Spleen (tissue), 11 donors: ENCODE measurements around the gene MYO19. TPM values are rescaled to one million over a fixed set of nuclear protein-coding genes. Genes with fewer than 3 reads are reported as not detected.

Experiments
- DNase-seq: peaks from one replicate; pipeline ENCODE4 v3.0.0-alpha.2; 2020
- H3K27ac ChIP-seq, 8 donors: fragments of 200-600 bp; sonication (generic) in 7 of 8; 1 replicate in 4 of 8; 2 replicates in 4 of 8; pipeline versions ENCODE4 v1.5.0 to v1.8.0; 2016 to 2021; ENCODE audit warnings: inconsistent platforms in 4 of 8, mild to moderate bottlenecking in 4 of 8, moderate library complexity in 1 of 8
- H3K27me3 ChIP-seq, 7 donors: fragments of 200-600 bp; sonication (generic) in 6 of 7; replicated peaks in 1 of 7; 1 replicate in 4 of 7; 2 replicates in 3 of 7; pipeline versions ENCODE4 v1.5.0 to v1.8.0; 2016 to 2021; ENCODE audit warnings: inconsistent platforms in 3 of 7, mild to moderate bottlenecking in 1 of 7
- H3K36me3 ChIP-seq, 6 donors: fragments of 200-600 bp; sonication (generic) in 5 of 6; 1 replicate in 4 of 6; 2 replicates in 2 of 6; pipeline versions ENCODE4 v1.5.0 to v1.8.0; 2016 to 2021; ENCODE audit warnings: inconsistent platforms in 2 of 6
- H3K4me1 ChIP-seq, 6 donors: fragments of 200-600 bp; sonication (generic) in 5 of 6; 1 replicate in 3 of 6; 2 replicates in 3 of 6; pipeline versions ENCODE4 v1.5.0 to v1.8.0; 2016 to 2021; ENCODE audit warnings: inconsistent platforms in 3 of 6
- H3K4me3 ChIP-seq, 8 donors: fragments of 200-600 bp; sonication (generic) in 7 of 8; 1 replicate in 4 of 8; 2 replicates in 4 of 8; pipeline versions ENCODE4 v1.5.0 to v1.8.0; 2016 to 2021; ENCODE audit warnings: inconsistent platforms in 4 of 8, mild to moderate bottlenecking in 4 of 8, moderate library complexity in 2 of 8
- H3K9me3 ChIP-seq, 8 donors: fragments of 200-600 bp; sonication (generic) in 7 of 8; 1 replicate in 4 of 8; 2 replicates in 4 of 8; pipeline versions ENCODE4 v1.5.0 to v1.8.0; 2016 to 2021; ENCODE audit warnings: inconsistent platforms in 4 of 8
- CTCF ChIP-seq, 11 experiments: fragments of 200-600 bp in 7 of 11; fragments of 450-650 bp in 4 of 11; sonication (generic) in 4 of 11; IDR thresholded peaks in 8 of 11; conservative IDR thresholded peaks in 3 of 11; 1 replicate in 7 of 11; 2 replicates in 4 of 11; pipeline versions ENCODE4 v1.4.0 to v1.8.0; 2016 to 2021; ENCODE audit warnings: antibody characterized with exemption in 11 of 11, inconsistent platforms in 4 of 11, mild to moderate bottlenecking in 1 of 11
- POLR2A ChIP-seq, 3 donors: fragments of 450-650 bp; IDR thresholded peaks; one replicate each; pipeline ENCODE4 v1.5.1; 2017; ENCODE audit warnings: antibody characterized with exemption in 3 of 3, mild to moderate bottlenecking in 1 of 3
- POLR2AphosphoS5 ChIP-seq, 3 donors: sonication (generic); formaldehyde crosslinking; IDR thresholded peaks; one replicate each; pipeline ENCODE4 v1.5.1; 2017; ENCODE audit warnings: antibody characterized with exemption in 3 of 3
- WGBS, 5 donors: extraction: QIAGEN DNeasy Blood & Tissue Kit in 3 of 5; methylation state at CpG; one replicate each; pipeline versions ENCODE4 v1.1.5 to v1.1.7; 2013 to 2018; 5-methylcytosine and 5-hydroxymethylcytosine counted together
- intact Hi-C: fragments of 100-400 bp; cut with DNase I; formaldehyde crosslinking; loops from one replicate; pipeline ENCODE4 v1.15.0; 2023; ENCODE audit warnings: low total_unique reads
- polyA plus RNA-seq, 3 donors: library from polyadenylated mRNA; stranded (reverse); fragments of 200-250 nt; gene quantifications; one replicate each; pipeline ENCODE4 v1.2.1, GENCODE V29; 2013
- total RNA-seq, 7 donors: library from RNA; depleted of rRNA in 3 of 7; stranded (reverse); fragments of >200 nt in 3 of 7; fragmentation: NEBNext Ultra II Directional in 4 of 7; extraction: Animal tissue kit (Norgen Biotek cat#: 25700) in 4 of 7; gene quantifications; one replicate each; pipeline versions ENCODE4 v1.1.0 to v1.2.1, GENCODE V29; 2016 to 2021
- donor health status: healthy with polysubstance abuse.
- donor health status: DM: no; HTN: no; CAD: no; lungs with moderate emphysema.
- donor health status: DM: no; HTN: no; CAD: no.
- donor health status: Bipolar disorder and iron deficiency.
- donor health status: healthy.
- donor health status: DM: no; HTN: no; CAD: no.
- donor health status: DM: yes; HTN: yes; CAD: no.

The MYO19 gene
- total and polyA plus RNA-seq, 10 donors: 15.6 to 68.9 (median 50.7) TPM

GRCh38 chr17:36547776-36548175, 13.1 kb upstream of the MYO19 start:
- Histone ChIP-seq H3K9me3 (no peaks in the 10 kb centered on the region), H3K27ac (peak overlapping the region in 4 of 8 donors; percentile 99 to 100 (median 100)), H3K4me1 (peaks cover 63 to 86% (median 83%) of the 10 kb centered on the region in 6 donors), H3K4me3 (peak overlapping the region in 3 of 8 donors; percentile 93 to 98 (median 94)), H3K36me3 (peaks cover 0 to 32% (median 0%) of the 10 kb centered on the region in 6 donors), H3K27me3 (no peaks in the 10 kb centered on the region)
- DNase-seq: no peak
- TF ChIP-seq CTCF (IDR thresholded peaks at IDR 0.05 in 8 of 11, conservative IDR thresholded peaks at IDR 0.05 in 3 of 11): no peak
- intact Hi-C loops: no loop called here

GRCh38 chr17:36546418-36547093, 11.9 kb upstream of the MYO19 start:
- TF ChIP-seq POLR2AphosphoS5 (IDR thresholded peaks at IDR 0.05) (no peak), POLR2A (IDR thresholded peaks at IDR 0.05) (no peak), CTCF (IDR thresholded peaks at IDR 0.05 in 8 of 11, conservative IDR thresholded peaks at IDR 0.05 in 3 of 11) (no peak)
- intact Hi-C loops: no loop called here
- Histone ChIP-seq H3K27ac (peak overlapping the region; percentile 99 to 100 (median 100)), H3K4me1 (peaks cover 51 to 75% (median 70%) of the 10 kb centered on the region in 6 donors), H3K4me3 (peak overlapping the region; percentile 73 to 98 (median 94)), H3K9me3 (no peaks in the 10 kb centered on the region), H3K27me3 (no peaks in the 10 kb centered on the region), H3K36me3 (peaks cover 0 to 26% (median 0%) of the 10 kb centered on the region in 6 donors)
- DNase-seq: no peak
- 5 to 8% (median 6%) methylated on average over 7 of the region's 7 CpGs for WGBS, 5 donors

- TF ChIP-seq CTCF (IDR thresholded peaks at IDR 0.05 in 8 of 11, conservative IDR thresholded peaks at IDR 0.05 in 3 of 11) (peak in 5 of 11 experiments; percentile 2 to 53 (median 40)), POLR2A (IDR thresholded peaks at IDR 0.05) (peak in 1 of 3 donors; percentile 24), POLR2AphosphoS5 (IDR thresholded peaks at IDR 0.05) (peak; percentile 83 to 88 (median 86))
- Histone ChIP-seq H3K27me3 (no peaks in the 10 kb centered on the region), H3K27ac (peak overlapping the region; percentile 99 to 100 (median 100)), H3K36me3 (peaks cover 0 to 21% (median 0%) of the 10 kb centered on the region in 6 donors), H3K4me1 (peaks cover 45 to 67% (median 62%) of the 10 kb centered on the region in 6 donors), H3K4me3 (peak overlapping the region; percentile 73 to 98 (median 94)), H3K9me3 (no peaks in the 10 kb centered on the region)
- 0 to 1% (median 1%) methylated on average over 42 to 60 of the region's 60 CpGs for WGBS, 5 donors
- intact Hi-C loops: no loop called here
- DNase-seq: peak; percentile 99
Observed at GRCh38 chr17:36545465-36546417, 11.1 kb upstream of the MYO19 start.
